ENCODE results near the gene AKIRIN2. TPM values are rescaled to one million over a fixed set of nuclear protein-coding genes. Genes with fewer than 3 reads are reported as not detected.

The AKIRIN2 gene
- total and polyA plus RNA-seq, 2 of the 13 experiments (the other 11 are each of a cell fraction or from before 2014, with no cell fraction given), result 15.6 to 23.4 TPM

DNA sequence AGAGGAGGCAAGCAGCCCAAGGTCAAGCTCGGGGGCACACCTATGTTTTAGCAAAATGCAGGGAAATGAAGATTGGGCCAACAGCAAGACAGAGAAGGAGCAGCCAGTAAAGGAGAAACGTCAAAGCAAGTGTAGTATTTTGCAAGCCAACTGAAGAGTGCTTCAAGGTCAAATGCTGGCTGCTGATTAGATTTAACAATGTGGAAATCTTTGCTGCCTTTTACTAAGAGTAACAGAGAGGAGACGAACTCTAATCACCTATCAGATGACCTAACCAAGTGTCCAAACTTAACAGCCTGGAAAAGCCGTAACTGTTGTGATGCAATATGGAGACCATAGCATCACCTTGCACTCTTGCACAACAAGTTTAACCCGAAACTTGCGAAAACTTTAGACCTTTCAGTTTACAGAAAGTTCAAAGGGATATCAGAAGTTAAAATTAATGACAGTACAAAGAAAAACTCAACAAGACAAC is 30.4 kb downstream of the AKIRIN2 start (continued):
- TF ChIP-seq ZNF331 (CRISPR knock-in tag; IDR thresholded peaks at IDR 0.05) (peak; percentile 96), KMT2B (CRISPR knock-in tag; IDR thresholded peaks at IDR 0.05) (peak; percentile 62; the same call in 1 of the 2 replicates), TCF7 (IDR thresholded peaks at IDR 0.05; ENCODE audit: low read depth) (peak; percentile 99), NBN (conservative IDR thresholded peaks at IDR 0.05) (no peak), MIER2 (CRISPR knock-in tag; IDR thresholded peaks at IDR 0.05) (peak; percentile 89), MTF1 (CRISPR knock-in tag; IDR thresholded peaks at IDR 0.05) (no peak), ZNF292 (CRISPR knock-in tag; IDR thresholded peaks at IDR 0.05; ENCODE audit: borderline replicate concordance, low read depth) (peak; percentile 70; the same call in 1 of the 2 replicates), ZFP36L1 (CRISPR knock-in tag; IDR thresholded peaks at IDR 0.05) (peak; percentile 92), ZNF567 (CRISPR knock-in tag; IDR thresholded peaks at IDR 0.05; ENCODE audit: borderline replicate concordance) (0 out of 2 replicates have a peak, but pooled peaks have one; percentile 39), ATF7-NPFF (CRISPR knock-in tag; IDR thresholded peaks at IDR 0.05; ENCODE audit: low read depth) (peak; percentile 61; the same call in 1 of the 2 replicates), ZNF329 (CRISPR knock-in tag; IDR thresholded peaks at IDR 0.05; ENCODE audit: low read depth) (no peak), RELA (CRISPR knock-in tag; IDR thresholded peaks at IDR 0.05) (no peak), ELF4 (CRISPR knock-in tag; IDR thresholded peaks at IDR 0.05; ENCODE audit: borderline replicate concordance) (no peak), ZFP62 (CRISPR knock-in tag; IDR thresholded peaks at IDR 0.05) (no peak), ZZZ3 (CRISPR knock-in tag; IDR thresholded peaks at IDR 0.05; ENCODE audit: borderline replicate concordance) (no peak), EZH2 (conservative IDR thresholded peaks at IDR 0.05; ENCODE audit: low read depth, low read length) (no peak)
- TF ChIP-seq, protein P1, sequence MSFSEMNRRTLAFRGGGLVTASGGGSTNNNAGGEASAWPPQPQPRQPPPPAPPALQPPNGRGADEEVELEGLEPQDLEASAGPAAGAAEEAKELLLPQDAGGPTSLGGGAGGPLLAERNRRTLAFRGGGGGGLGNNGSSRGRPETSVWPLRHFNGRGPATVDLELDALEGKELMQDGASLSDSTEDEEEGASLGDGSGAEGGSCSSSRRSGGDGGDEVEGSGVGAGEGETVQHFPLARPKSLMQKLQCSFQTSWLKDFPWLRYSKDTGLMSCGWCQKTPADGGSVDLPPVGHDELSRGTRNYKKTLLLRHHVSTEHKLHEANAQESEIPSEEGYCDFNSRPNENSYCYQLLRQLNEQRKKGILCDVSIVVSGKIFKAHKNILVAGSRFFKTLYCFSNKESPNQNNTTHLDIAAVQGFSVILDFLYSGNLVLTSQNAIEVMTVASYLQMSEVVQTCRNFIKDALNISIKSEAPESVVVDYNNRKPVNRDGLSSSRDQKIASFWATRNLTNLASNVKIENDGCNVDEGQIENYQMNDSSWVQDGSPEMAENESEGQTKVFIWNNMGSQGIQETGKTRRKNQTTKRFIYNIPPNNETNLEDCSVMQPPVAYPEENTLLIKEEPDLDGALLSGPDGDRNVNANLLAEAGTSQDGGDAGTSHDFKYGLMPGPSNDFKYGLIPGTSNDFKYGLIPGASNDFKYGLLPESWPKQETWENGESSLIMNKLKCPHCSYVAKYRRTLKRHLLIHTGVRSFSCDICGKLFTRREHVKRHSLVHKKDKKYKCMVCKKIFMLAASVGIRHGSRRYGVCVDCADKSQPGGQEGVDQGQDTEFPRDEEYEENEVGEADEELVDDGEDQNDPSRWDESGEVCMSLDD (CRISPR knock-in tag; IDR thresholded peaks at IDR 0.05; ENCODE audit: borderline replicate concordance), result no peak
- TF ChIP-seq, protein P2, sequence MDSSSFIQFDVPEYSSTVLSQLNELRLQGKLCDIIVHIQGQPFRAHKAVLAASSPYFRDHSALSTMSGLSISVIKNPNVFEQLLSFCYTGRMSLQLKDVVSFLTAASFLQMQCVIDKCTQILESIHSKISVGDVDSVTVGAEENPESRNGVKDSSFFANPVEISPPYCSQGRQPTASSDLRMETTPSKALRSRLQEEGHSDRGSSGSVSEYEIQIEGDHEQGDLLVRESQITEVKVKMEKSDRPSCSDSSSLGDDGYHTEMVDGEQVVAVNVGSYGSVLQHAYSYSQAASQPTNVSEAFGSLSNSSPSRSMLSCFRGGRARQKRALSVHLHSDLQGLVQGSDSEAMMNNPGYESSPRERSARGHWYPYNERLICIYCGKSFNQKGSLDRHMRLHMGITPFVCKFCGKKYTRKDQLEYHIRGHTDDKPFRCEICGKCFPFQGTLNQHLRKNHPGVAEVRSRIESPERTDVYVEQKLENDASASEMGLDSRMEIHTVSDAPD (CRISPR knock-in tag; IDR thresholded peaks at IDR 0.05), result peak; percentile 98
- TF ChIP-seq, protein P3, sequence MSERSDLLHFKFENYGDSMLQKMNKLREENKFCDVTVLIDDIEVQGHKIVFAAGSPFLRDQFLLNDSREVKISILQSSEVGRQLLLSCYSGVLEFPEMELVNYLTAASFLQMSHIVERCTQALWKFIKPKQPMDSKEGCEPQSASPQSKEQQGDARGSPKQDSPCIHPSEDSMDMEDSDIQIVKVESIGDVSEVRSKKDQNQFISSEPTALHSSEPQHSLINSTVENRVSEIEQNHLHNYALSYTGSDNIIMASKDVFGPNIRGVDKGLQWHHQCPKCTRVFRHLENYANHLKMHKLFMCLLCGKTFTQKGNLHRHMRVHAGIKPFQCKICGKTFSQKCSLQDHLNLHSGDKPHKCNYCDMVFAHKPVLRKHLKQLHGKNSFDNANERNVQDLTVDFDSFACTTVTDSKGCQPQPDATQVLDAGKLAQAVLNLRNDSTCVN (CRISPR knock-in tag; IDR thresholded peaks at IDR 0.05; ENCODE audit: borderline replicate concordance), result no peak
- TF ChIP-seq, protein P4, sequence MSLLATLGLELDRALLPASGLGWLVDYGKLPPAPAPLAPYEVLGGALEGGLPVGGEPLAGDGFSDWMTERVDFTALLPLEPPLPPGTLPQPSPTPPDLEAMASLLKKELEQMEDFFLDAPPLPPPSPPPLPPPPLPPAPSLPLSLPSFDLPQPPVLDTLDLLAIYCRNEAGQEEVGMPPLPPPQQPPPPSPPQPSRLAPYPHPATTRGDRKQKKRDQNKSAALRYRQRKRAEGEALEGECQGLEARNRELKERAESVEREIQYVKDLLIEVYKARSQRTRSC (CRISPR knock-in tag; IDR thresholded peaks at IDR 0.05; ENCODE audit: low read depth), result no peak
- TF ChIP-seq, protein P5, sequence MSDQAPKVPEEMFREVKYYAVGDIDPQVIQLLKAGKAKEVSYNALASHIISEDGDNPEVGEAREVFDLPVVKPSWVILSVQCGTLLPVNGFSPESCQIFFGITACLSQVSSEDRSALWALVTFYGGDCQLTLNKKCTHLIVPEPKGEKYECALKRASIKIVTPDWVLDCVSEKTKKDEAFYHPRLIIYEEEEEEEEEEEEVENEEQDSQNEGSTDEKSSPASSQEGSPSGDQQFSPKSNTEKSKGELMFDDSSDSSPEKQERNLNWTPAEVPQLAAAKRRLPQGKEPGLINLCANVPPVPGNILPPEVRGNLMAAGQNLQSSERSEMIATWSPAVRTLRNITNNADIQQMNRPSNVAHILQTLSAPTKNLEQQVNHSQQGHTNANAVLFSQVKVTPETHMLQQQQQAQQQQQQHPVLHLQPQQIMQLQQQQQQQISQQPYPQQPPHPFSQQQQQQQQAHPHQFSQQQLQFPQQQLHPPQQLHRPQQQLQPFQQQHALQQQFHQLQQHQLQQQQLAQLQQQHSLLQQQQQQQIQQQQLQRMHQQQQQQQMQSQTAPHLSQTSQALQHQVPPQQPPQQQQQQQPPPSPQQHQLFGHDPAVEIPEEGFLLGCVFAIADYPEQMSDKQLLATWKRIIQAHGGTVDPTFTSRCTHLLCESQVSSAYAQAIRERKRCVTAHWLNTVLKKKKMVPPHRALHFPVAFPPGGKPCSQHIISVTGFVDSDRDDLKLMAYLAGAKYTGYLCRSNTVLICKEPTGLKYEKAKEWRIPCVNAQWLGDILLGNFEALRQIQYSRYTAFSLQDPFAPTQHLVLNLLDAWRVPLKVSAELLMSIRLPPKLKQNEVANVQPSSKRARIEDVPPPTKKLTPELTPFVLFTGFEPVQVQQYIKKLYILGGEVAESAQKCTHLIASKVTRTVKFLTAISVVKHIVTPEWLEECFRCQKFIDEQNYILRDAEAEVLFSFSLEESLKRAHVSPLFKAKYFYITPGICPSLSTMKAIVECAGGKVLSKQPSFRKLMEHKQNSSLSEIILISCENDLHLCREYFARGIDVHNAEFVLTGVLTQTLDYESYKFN (CRISPR knock-in tag; conservative IDR thresholded peaks at IDR 0.05), result peak; percentile 98
